SK-N-SH (cell line): ENCODE measurements around the gene MYLK. TPM values are rescaled to one million over a fixed set of nuclear protein-coding genes. Genes with fewer than 3 reads are reported as not detected.

Experiments
- CTCF ChIA-PET: fragments of 300-600, 350-600 bp; formaldehyde crosslinking; extraction: SDS; loops from one replicate; lab custom pipeline; 2021; lab: Yijun Ruan, JAX
- POLR2A ChIA-PET: fragments of 350-600 bp; sonication (Branson Sonifier 250); formaldehyde crosslinking; extraction: SDS; loops from one replicate; lab custom pipeline; 2020; ENCODE audit warnings: antibody characterized with exemption, inconsistent platforms; lab: Yijun Ruan, JAX
- DNase-seq: peaks from one replicate; pipeline ENCODE4 v3.0.0; 2012
- H2AFZ ChIP-seq: fragments of 200-600 bp; sonication (generic); 2 replicates; pipeline ENCODE4 v1.8.1; 2016; ENCODE audit warnings: antibody characterized with exemption, mild to moderate bottlenecking, low read depth
- H3F3A ChIP-seq: fragments of 200-600 bp; sonication (generic); replicated peaks from 2 replicates; pipeline ENCODE3; 2016; ENCODE audit warnings: antibody characterized with exemption, mild to moderate bottlenecking; ENCODE audit not compliant: insufficient read depth
- H3K27ac ChIP-seq, 2 experiments: fragments of 200-500 bp in 1 of 2; fragments of 200-600 bp in 1 of 2; sonication (Bioruptor generic) in 1 of 2; sonication (generic), shearing (Covaris generic) in 1 of 2; 2 replicates each; pipeline versions ENCODE4 v1.5.1 to v1.6.1; 2014 to 2016; ENCODE audit warnings: low read depth in 2 of 2, inconsistent platforms in 1 of 2, low read length in 1 of 2, mild to moderate bottlenecking in 1 of 2, mixed read lengths in 1 of 2
- H3K27me3 ChIP-seq: fragments of 200-600 bp; sonication (generic), shearing (Covaris generic); 2 replicates; pipeline ENCODE4 v1.6.1; 2016; ENCODE audit warnings: mixed run types; ENCODE audit not compliant: insufficient read depth
- H3K36me3 ChIP-seq, 2 experiments: fragments of 200-500 bp in 1 of 2; fragments of 200-600 bp in 1 of 2; sonication (Bioruptor generic) in 1 of 2; sonication (generic) in 1 of 2; replicated peaks in 1 of 2; 2 replicates each; pipeline versions ENCODE3 to v1.5.1; 2014 to 2016; ENCODE audit warnings: low read length in 1 of 2, mild to moderate bottlenecking in 1 of 2; ENCODE audit not compliant: insufficient read depth in 2 of 2, control insufficient read depth in 1 of 2
- H3K4me1 ChIP-seq, 2 experiments: fragments of 200-500 bp in 1 of 2; fragments of 200-600 bp in 1 of 2; sonication (Bioruptor generic) in 1 of 2; sonication (generic), shearing (Covaris generic) in 1 of 2; 2 replicates each; pipeline versions ENCODE4 v1.5.1 to v1.6.1; 2014 to 2016; ENCODE audit warnings: low read depth in 1 of 2, low read length in 1 of 2, mixed run types in 1 of 2; ENCODE audit not compliant: insufficient read depth in 2 of 2, control insufficient read depth in 1 of 2
- H3K4me2 ChIP-seq: fragments of 200-600 bp; sonication (generic), shearing (Covaris generic); 2 replicates; pipeline ENCODE4 v1.6.1; 2017; ENCODE audit warnings: mixed run types
- H3K4me3 ChIP-seq, 2 experiments: fragments of 200-500 bp in 1 of 2; fragments of 200-600 bp in 1 of 2; sonication (Bioruptor generic) in 1 of 2; sonication (generic), shearing (Covaris generic) in 1 of 2; 2 replicates each; pipeline versions ENCODE4 v1.5.1 to v1.8.1; 2014 to 2016; ENCODE audit warnings: low read depth in 2 of 2, inconsistent platforms in 1 of 2, low read length in 1 of 2, mild to moderate bottlenecking in 1 of 2, mixed read lengths in 1 of 2, moderate library complexity in 1 of 2
- H3K79me2 ChIP-seq: fragments of 200-600 bp; sonication (generic); 2 replicates; pipeline ENCODE4 v1.8.1; 2017; ENCODE audit warnings: mild to moderate bottlenecking; ENCODE audit not compliant: insufficient read depth
- H3K9ac ChIP-seq: fragments of 200-600 bp; sonication (generic); 2 replicates; pipeline ENCODE4 v1.6.1; 2017; ENCODE audit warnings: mixed run types
- H3K9me2 ChIP-seq: fragments of 200-600 bp; sonication (generic); 2 replicates; pipeline ENCODE4 v1.6.1; 2017; ENCODE audit warnings: mixed run types
- H3K9me3 ChIP-seq: fragments of 200-600 bp; sonication (generic); 2 replicates; pipeline ENCODE4 v1.6.1; 2017; ENCODE audit warnings: mixed run types, mild to moderate bottlenecking, moderate library complexity
- H4K20me1 ChIP-seq: fragments of 200-600 bp; sonication (generic); 2 replicates; pipeline ENCODE4 v1.6.1; 2017; ENCODE audit warnings: mild to moderate bottlenecking, mixed run types; ENCODE audit not compliant: insufficient read depth
- CHD2 ChIP-seq: fragments of 150-350 bp; IDR thresholded peaks from 2 replicates; pipeline ENCODE4 v1.6.1; 2018; ENCODE audit warnings: low read length; ENCODE audit not compliant: partially characterized antibody
- ELF1 ChIP-seq: IDR thresholded peaks from 2 replicates; pipeline ENCODE4 v1.4.0; 2012
- EP300 ChIP-seq, 2 experiments: IDR thresholded peaks; 2 replicates each; pipeline versions ENCODE4 v1.4.0 to v1.6.1; 2012; ENCODE audit warnings: borderline replicate concordance in 1 of 2, low read depth in 1 of 2, low read length in 1 of 2
- EZH2phosphoT487 ChIP-seq: fragments of 200-600 bp; sonication (generic); IDR thresholded peaks from 2 replicates; pipeline ENCODE4 v1.6.1; 2017; ENCODE audit warnings: low read depth, mixed run types, mild to moderate bottlenecking, antibody characterized with exemption, moderate library complexity, borderline replicate concordance
- FOSL2 ChIP-seq: IDR thresholded peaks from 2 replicates; pipeline ENCODE4 v1.4.0; 2012; ENCODE audit warnings: low read depth, mild to moderate bottlenecking, moderate library complexity, borderline replicate concordance
- FOXJ3 ChIP-seq: sonication (generic); formaldehyde crosslinking; IDR thresholded peaks from 2 replicates; pipeline ENCODE4 v1.5.1; 2020; ENCODE audit warnings: mild to moderate bottlenecking, missing genetic modification reagents
- GABPA ChIP-seq: IDR thresholded peaks from 2 replicates; pipeline ENCODE4 v1.4.0; 2012; ENCODE audit warnings: low read depth, mild to moderate bottlenecking
- IRF3 ChIP-seq: fragments of 150-350 bp; IDR thresholded peaks from 2 replicates; pipeline ENCODE4 v1.6.1; 2016; ENCODE audit warnings: mild to moderate bottlenecking, low read depth, low read length
- JUND ChIP-seq: IDR thresholded peaks from 2 replicates; pipeline ENCODE4 v1.4.0; 2012
- NFIC ChIP-seq: IDR thresholded peaks from 2 replicates; pipeline ENCODE4 v1.4.0; 2012; ENCODE audit warnings: borderline replicate concordance
- PBX3 ChIP-seq: IDR thresholded peaks from 2 replicates; pipeline ENCODE4; 2012
- POLR2AphosphoS5 ChIP-seq: IDR thresholded peaks from 2 replicates; pipeline ENCODE4 v1.6.1; 2012; ENCODE audit warnings: low read depth, low read length
- RAD21 ChIP-seq: IDR thresholded peaks from 2 replicates; pipeline ENCODE4 v1.6.1; 2012; ENCODE audit warnings: mild to moderate bottlenecking, low read length
- RFX5 ChIP-seq: IDR thresholded peaks from 2 replicates; pipeline ENCODE4 v1.6.1; 2012; ENCODE audit warnings: mild to moderate bottlenecking, improper control_type of control experiment, low read length
- SIN3A ChIP-seq: IDR thresholded peaks from 2 replicates; pipeline ENCODE4 v1.6.1; 2012; ENCODE audit warnings: low read depth, mild to moderate bottlenecking, low read length, moderate library complexity, borderline replicate concordance
- TAF1 ChIP-seq: IDR thresholded peaks from 2 replicates; pipeline ENCODE4 v1.6.1; 2012; ENCODE audit warnings: low read depth, mild to moderate bottlenecking, low read length, moderate library complexity, borderline replicate concordance
- TCF12 ChIP-seq: IDR thresholded peaks from 2 replicates; pipeline ENCODE4 v1.4.0; 2012
- TEAD4 ChIP-seq: IDR thresholded peaks from 2 replicates; pipeline ENCODE4 v1.4.0; 2012; ENCODE audit warnings: mild to moderate bottlenecking, borderline replicate concordance; ENCODE audit not compliant: insufficient read depth
- USF1 ChIP-seq: IDR thresholded peaks from 2 replicates; pipeline ENCODE4 v1.4.0; 2012; ENCODE audit warnings: low read depth, borderline replicate concordance
- USF2 ChIP-seq: fragments of 150-350 bp; IDR thresholded peaks from 2 replicates; pipeline ENCODE4 v1.6.1; 2017; ENCODE audit warnings: antibody characterized with exemption, low read length, low read depth, borderline replicate concordance
- YY1 ChIP-seq: IDR thresholded peaks from 2 replicates; pipeline ENCODE4 v1.4.0; 2012; ENCODE audit warnings: low read depth, mild to moderate bottlenecking
- WGBS: methylation state at CpG from one replicate; pipeline ENCODE4 v1.1.6; 2017; ENCODE audit warnings: low lambda C conversion rate; 5-methylcytosine and 5-hydroxymethylcytosine counted together
- polyA plus RNA-seq, 3 experiments: library from polyadenylated mRNA; depleted of rRNA; stranded (reverse); fragments of >200 nt; gene quantifications; 2 replicates each; pipeline ENCODE4 v1.2.3, GENCODE V29; 2012

MYLK gene
- polyA plus RNA-seq, 1 of the 3 experiments (the other 2 are of a cell fraction), result 272 TPM

GRCh38 chr3:123755085-123755484, 129.0 kb downstream of the MYLK start:
- no peak overlapping the region for H2AFZ ChIP-seq
- H3K9ac ChIP-seq, result no peak overlapping the region
- H3K27me3 ChIP-seq, result no peaks in the 10 kb centered on the region
- no peak overlapping the region for H3K4me3 ChIP-seq
- peak overlapping the region; percentile 16 to 58; a peak in 3 of 4 replicates for H3K27ac ChIP-seq
- H3K4me1 ChIP-seq, result peaks cover 34 to 72% of the 10 kb centered on the region in 2 experiments
- no peak for DNase-seq
- peaks cover 62% of the 10 kb centered on the region for H3K79me2 ChIP-seq
- H3K4me2 ChIP-seq, result no peak overlapping the region
- POLR2A ChIA-PET, result no interaction called here
- H3F3A ChIP-seq, result peaks cover 39% of the 10 kb centered on the region
- 78% methylated on average over 3 of the region's 3 CpGs for WGBS
- peaks cover 21 to 24% of the 10 kb centered on the region in 2 experiments for H3K36me3 ChIP-seq
- no peaks in the 10 kb centered on the region for H3K9me2 ChIP-seq
- H4K20me1 ChIP-seq, result no peaks in the 10 kb centered on the region
- H3K9me3 ChIP-seq, result no peaks in the 10 kb centered on the region
- TF ChIP-seq POLR2AphosphoS5 (no peak), NFIC (no peak), EP300 (IDR thresholded peaks at IDR 0.05; ENCODE audit: borderline replicate concordance in 1 of 2, low read depth in 1 of 2, low read length in 1 of 2) (no peak), USF1 (no peak), GABPA (no peak), FOSL2 (no peak), EZH2phosphoT487 (no peak)
- TF ChIP-seq, all 33 proteins: peak for 0
- CTCF ChIA-PET, result interaction anchor here (0.9 kb wide), 1 partner anchor 31 kb away, joined by 3 read pairs; no protein-coding TSS in a partner anchor

GRCh38 chr3:123753286-123753685, 130.8 kb downstream of the MYLK start:
- TF ChIP-seq TAF1 (no peak), PBX3 (no peak), CHD2 (no peak), TCF12 (no peak), RAD21 (no peak), ELF1 (no peak), NFIC (no peak), GABPA (no peak), YY1 (no peak), TEAD4 (no peak), USF2 (no peak), RFX5 (no peak), JUND (no peak), FOXJ3 (CRISPR knock-in tag) (no peak), SIN3A (no peak), IRF3 (no peak)
- peaks cover 73% of the 10 kb centered on the region for H3K79me2 ChIP-seq
- POLR2A ChIA-PET, result no interaction called here
- H2AFZ ChIP-seq, result no peak overlapping the region
- no peaks in the 10 kb centered on the region for H3K27me3 ChIP-seq
- H3K9me3 ChIP-seq, result no peaks in the 10 kb centered on the region
- H3K36me3 ChIP-seq, result peaks cover 33 to 34% of the 10 kb centered on the region in 2 experiments
- peaks cover 24 to 67% of the 10 kb centered on the region in 2 experiments for H3K4me1 ChIP-seq
- peak overlapping the region; percentile 39 to 86; a peak in 2 of 4 replicates for H3K27ac ChIP-seq
- CTCF ChIA-PET, result interaction anchor here (1.5 kb wide), 1 partner anchor 101 kb away, joined by 3 read pairs; no protein-coding TSS in a partner anchor
- H4K20me1 ChIP-seq, result no peaks in the 10 kb centered on the region
- no peak overlapping the region for H3K4me2 ChIP-seq
- H3K9ac ChIP-seq, result no peak overlapping the region
- H3K9me2 ChIP-seq, result no peaks in the 10 kb centered on the region
- DNase-seq, result no peak
- no peak overlapping the region for H3K4me3 ChIP-seq
- peaks cover 22% of the 10 kb centered on the region for H3F3A ChIP-seq
